Psoas muscle (tissue), 8 donors: Measurements from ENCODE around the gene ADCY1. TPM values are rescaled to one million over a fixed set of nuclear protein-coding genes. Genes with fewer than 3 reads are reported as not detected.

Source experiments
- ATAC-seq, 4 donors: fragments of 200-7000 bp; cut with Tn5 transposase; one replicate each; pipeline ENCODE4 v1.9.1; 2020; ENCODE audit warnings: moderate library complexity in 3 of 4, mild to moderate bottlenecking in 2 of 4
- DNase-seq, 2 donors: peaks; one replicate each; pipeline ENCODE4 v3.0.0-alpha.2; 2020
- H3K27ac ChIP-seq: fragments of 200-600 bp; one replicate; pipeline ENCODE4 v1.8.0; 2022
- H3K27me3 ChIP-seq, 3 donors: fragments of 200-600 bp in 1 of 3; one replicate each; pipeline versions ENCODE4 v1.6.1 to v1.8.0; 2013 to 2022; ENCODE audit warnings: low read length in 2 of 3, mild to moderate bottlenecking in 2 of 3, moderate library complexity in 1 of 3; ENCODE audit not compliant: insufficient read depth in 3 of 3
- H3K36me3 ChIP-seq, 2 donors: fragments of 200-600 bp in 1 of 2; one replicate each; pipeline versions ENCODE4 v1.6.1 to v1.8.0; 2013 to 2022; ENCODE audit warnings: low read depth in 1 of 2, mild to moderate bottlenecking in 1 of 2, moderate library complexity in 1 of 2; ENCODE audit not compliant: insufficient read depth in 1 of 2
- H3K4me1 ChIP-seq: fragments of 200-600 bp; one replicate; pipeline ENCODE4 v1.8.0; 2022
- H3K4me3 ChIP-seq: fragments of 200-600 bp; one replicate; pipeline ENCODE4 v1.8.0; 2022; ENCODE audit warnings: mild to moderate bottlenecking
- H3K9me3 ChIP-seq: fragments of 200-600 bp; one replicate; pipeline ENCODE4 v1.8.0; 2022
- CTCF ChIP-seq: fragments of 200-600 bp; IDR thresholded peaks from one replicate; pipeline ENCODE4 v1.8.0; 2022; ENCODE audit warnings: antibody characterized with exemption
- WGBS, 3 donors: extraction: QIAGEN DNeasy Blood & Tissue Kit; methylation state at CpG; one replicate each; pipeline versions ENCODE4 v1.1.6 to v1.1.7; 2013; 5-methylcytosine and 5-hydroxymethylcytosine counted together
- intact Hi-C, 2 donors: fragments of 100-400 bp; cut with DNase I; formaldehyde crosslinking; loops; one replicate each; pipeline versions ENCODE4 v1.11.0 to v1.14.2; 2022
- polyA plus RNA-seq, 3 donors: library from polyadenylated mRNA; stranded (reverse); fragments of 200-250 nt; gene quantifications; one replicate each; pipeline ENCODE4 v1.2.3, GENCODE V29; 2013
- total RNA-seq, 4 donors: library from RNA; stranded (reverse); fragmentation: NEBNext Ultra II Directional in 2 of 4; extraction: Animal tissue kit (Norgen Biotek cat#: 25700) in 2 of 4; gene quantifications; one replicate each; pipeline versions ENCODE4 v1.2.1 to v1.2.4, GENCODE V29; 2021 to 2023
- donor health status: healthy with polysubstance abuse.
- donor health status: DM: no; HTN: no; CAD: no; lungs with moderate emphysema.
- donor health status: Bipolar disorder and iron deficiency.
- donor health status: healthy.
- donor health status: DM: yes; HTN: yes; CAD: no.
- donor health status: DM: no; HTN: no; CAD: no.
- donor health status: DM: no; HTN: no; CAD: no.
- donor health status: DM: yes; HTN: yes; CAD: no.

Gene ADCY1
- total and polyA plus RNA-seq, 7 donors: 1.3 to 4.3 (median 2.2) TPM

DNA sequence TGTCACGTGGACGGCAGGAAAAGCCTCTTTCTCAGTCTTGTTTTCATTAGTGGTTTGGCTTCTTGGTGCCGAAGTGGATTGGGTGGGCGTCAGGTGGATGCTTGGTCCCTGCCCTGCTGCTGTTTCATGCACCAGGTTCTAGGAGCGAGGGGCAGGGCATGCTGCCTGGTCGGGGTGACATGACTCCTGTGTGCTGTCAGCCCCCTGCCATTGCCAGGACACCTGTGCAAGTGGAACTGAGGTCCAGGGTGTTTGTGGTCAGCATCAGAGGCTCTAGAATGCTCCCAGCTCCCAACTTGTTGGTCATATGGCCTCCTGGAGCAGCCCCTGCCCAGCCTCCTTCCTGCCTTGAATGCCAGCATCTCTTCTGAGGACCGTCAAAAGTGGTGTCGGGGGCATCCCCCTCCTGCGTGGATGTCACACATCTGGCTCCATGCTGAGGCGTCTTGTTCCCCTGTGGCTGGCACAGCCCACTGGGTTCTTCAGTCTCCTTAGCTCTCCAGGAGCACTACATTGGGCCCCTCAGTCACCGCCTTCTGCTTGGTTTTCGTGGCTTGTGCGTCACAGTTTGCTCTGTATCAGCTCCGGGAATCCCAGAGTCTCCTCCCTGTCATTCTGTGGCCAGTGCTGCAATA is 24.8 kb downstream of the ADCY1 start:
- Histone ChIP-seq H3K4me3 (no peak overlapping the region), H3K4me1 (no peaks in the 10 kb centered on the region), H3K27ac (no peak overlapping the region), H3K27me3 (no peaks in the 10 kb centered on the region), H3K9me3 (no peaks in the 10 kb centered on the region), H3K36me3 (no peaks in the 10 kb centered on the region)
- TF ChIP-seq CTCF: no peak
- intact Hi-C loops: no loop called here
- ATAC-seq: no peak
- WGBS, 3 donors: 81 to 86% (median 81%) methylated on average over 14 of the region's 14 CpGs
- DNase-seq: no peak

- no peak for TF ChIP-seq CTCF
- Histone ChIP-seq H3K27me3 (no peaks in the 10 kb centered on the region), H3K36me3 (no peaks in the 10 kb centered on the region), H3K27ac (no peak overlapping the region), H3K4me1 (no peaks in the 10 kb centered on the region), H3K4me3 (no peak overlapping the region), H3K9me3 (peaks cover 7% of the 10 kb centered on the region)
- intact Hi-C loops: no loop called here
- ATAC-seq (peak in 2 of 4 donors; percentile 24 to 25), DNase-seq (no peak)
- 80 to 84% (median 81%) methylated on average over 10 of the region's 10 CpGs for WGBS, 3 donors
Measured at GRCh38 chr7:45599851-45600706, 25.9 kb downstream of the ADCY1 start.

- ATAC-seq: no peak
- intact Hi-C loops: no loop called here
- WGBS, 3 donors: 69 to 80% (median 77%) methylated on average over 4 of the region's 4 CpGs
- Histone ChIP-seq H3K4me1 (no peaks in the 10 kb centered on the region), H3K27me3 (no peaks in the 10 kb centered on the region), H3K4me3 (no peak overlapping the region), H3K27ac (no peak overlapping the region), H3K9me3 (peaks cover 9% of the 10 kb centered on the region), H3K36me3 (no peaks in the 10 kb centered on the region)
- no peak for DNase-seq
- no peak for TF ChIP-seq CTCF
Measured at GRCh38 chr7:45601094-45601493, 26.9 kb downstream of the ADCY1 start.

DNA sequence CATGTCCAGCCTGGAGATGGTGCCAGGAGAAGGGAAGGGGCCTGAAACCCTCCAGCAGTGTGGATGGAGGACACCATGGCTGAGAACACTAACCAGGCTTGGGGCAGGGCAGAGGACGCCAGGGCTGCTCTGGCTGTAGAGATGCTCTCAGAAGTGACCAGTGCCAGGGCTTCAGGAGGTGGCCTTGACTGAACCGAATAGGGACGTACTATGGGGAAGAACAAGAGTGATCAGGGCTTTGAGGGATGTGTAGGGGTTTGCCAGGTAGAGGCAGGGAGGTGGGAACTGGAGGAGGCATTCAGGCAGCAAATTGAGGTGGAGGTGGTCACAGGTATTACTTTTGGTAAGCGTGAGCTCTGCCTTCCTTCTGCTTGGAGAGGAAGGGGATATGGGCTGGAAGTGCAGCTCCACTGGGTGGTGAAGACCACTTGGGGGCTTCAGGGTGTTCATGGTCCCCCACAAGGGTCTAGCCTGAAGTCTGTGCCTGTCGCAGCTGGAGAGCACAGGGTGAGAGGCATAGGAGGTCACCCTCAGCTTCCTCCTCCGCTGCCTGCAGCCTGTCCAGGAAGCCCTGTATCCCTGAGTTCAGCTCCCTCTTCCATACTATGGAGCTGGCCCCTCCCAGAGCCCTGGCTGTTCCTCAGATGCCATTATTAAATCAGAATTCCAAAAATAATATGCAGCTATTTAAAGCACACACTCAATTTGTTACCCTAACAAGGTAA is 27.8 kb downstream of the ADCY1 start:
- intact Hi-C loops: no loop called here
- no peak for TF ChIP-seq CTCF
- Histone ChIP-seq H3K36me3 (no peaks in the 10 kb centered on the region), H3K27ac (no peak overlapping the region), H3K9me3 (peaks cover 9% of the 10 kb centered on the region), H3K4me1 (no peaks in the 10 kb centered on the region), H3K27me3 (no peaks in the 10 kb centered on the region), H3K4me3 (no peak overlapping the region)
- WGBS, 3 donors: 89 to 93% (median 90%) methylated on average over 6 of the region's 6 CpGs
- ATAC-seq (no peak), DNase-seq (no peak)
